ENCODE results near the gene NLRC5.

The NLRC5 gene, protein sequence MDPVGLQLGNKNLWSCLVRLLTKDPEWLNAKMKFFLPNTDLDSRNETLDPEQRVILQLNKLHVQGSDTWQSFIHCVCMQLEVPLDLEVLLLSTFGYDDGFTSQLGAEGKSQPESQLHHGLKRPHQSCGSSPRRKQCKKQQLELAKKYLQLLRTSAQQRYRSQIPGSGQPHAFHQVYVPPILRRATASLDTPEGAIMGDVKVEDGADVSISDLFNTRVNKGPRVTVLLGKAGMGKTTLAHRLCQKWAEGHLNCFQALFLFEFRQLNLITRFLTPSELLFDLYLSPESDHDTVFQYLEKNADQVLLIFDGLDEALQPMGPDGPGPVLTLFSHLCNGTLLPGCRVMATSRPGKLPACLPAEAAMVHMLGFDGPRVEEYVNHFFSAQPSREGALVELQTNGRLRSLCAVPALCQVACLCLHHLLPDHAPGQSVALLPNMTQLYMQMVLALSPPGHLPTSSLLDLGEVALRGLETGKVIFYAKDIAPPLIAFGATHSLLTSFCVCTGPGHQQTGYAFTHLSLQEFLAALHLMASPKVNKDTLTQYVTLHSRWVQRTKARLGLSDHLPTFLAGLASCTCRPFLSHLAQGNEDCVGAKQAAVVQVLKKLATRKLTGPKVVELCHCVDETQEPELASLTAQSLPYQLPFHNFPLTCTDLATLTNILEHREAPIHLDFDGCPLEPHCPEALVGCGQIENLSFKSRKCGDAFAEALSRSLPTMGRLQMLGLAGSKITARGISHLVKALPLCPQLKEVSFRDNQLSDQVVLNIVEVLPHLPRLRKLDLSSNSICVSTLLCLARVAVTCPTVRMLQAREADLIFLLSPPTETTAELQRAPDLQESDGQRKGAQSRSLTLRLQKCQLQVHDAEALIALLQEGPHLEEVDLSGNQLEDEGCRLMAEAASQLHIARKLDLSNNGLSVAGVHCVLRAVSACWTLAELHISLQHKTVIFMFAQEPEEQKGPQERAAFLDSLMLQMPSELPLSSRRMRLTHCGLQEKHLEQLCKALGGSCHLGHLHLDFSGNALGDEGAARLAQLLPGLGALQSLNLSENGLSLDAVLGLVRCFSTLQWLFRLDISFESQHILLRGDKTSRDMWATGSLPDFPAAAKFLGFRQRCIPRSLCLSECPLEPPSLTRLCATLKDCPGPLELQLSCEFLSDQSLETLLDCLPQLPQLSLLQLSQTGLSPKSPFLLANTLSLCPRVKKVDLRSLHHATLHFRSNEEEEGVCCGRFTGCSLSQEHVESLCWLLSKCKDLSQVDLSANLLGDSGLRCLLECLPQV (N-terminal part only)

DNA sequence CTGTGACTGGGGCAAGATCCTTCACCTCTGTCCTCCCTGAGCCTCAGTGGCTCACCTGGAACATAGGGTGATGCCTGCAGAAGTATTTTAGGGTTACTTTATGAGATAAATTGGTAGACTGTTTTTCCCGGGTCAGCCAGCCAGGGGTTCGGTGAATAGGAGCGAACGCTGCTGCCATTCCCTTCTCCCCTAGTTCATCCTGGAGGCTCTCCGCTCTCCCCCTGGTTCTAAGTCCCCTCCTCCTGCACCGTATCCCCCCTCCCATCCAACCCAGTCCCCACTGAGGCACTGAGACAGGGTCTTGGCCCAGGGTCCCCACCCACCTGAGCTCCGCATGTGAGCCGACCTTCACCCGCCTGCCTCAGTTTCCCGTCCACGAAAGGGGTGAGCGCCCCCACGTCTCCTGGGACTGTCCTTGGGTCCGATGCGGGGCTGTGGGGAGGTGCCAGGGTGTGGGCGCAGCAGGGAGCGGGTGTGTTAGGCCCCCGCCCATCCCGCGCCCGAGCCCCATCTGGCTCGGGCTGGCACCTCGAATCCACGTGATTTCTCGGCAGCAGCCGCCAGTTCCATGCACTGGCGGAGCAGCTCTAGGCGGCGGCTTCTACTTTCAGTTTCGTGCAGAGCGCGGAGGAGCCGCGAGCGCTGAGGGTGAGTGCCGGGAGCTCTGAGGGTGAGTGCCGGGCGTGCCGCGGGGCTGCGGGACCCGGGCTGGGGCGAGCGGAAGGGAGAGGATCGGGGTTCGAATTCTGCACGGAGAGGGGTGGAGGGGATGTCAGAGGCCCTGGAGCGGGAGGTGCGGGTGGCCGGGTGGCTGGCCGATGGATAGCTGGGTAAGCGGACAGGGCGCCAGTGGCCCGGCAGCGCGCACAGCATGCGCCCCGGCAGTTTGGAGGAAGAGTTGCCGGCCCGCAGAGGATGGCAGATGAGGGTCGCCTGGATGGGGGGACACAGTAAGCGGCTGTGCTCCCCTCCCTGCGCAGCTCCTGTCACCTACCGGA lies at the start of gene NLRC5:
TSS of gene NLRC5 (plus strand) at position 610 of the 998 bp plus-strand sequence. CDS start 31,156 bp downstream, outside the sequence.
- peak; percentile 29 to 55 for DNase-seq

DNA sequence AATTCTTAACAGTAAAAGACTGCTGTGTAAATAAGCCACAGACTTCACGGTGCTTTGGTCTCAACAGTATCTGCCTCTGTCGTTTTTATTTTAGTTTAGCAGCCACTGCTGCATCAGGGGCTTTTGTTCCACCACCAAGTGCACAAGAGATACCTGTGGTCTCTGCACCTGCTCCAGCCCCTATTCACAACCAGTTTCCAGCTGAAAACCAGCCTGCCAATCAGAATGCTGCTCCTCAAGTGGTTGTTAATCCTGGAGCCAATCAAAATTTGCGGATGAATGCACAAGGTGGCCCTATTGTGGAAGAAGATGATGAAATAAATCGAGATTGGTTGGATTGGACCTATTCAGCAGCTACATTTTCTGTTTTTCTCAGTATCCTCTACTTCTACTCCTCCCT lies 49.6 kb upstream of the NLRC5 start:
- no peak for DNase-seq

- DNase-seq, result no peak
Observed at GRCh38 chr16:56941092-56941491, 48.3 kb upstream of the NLRC5 start.

DNA sequence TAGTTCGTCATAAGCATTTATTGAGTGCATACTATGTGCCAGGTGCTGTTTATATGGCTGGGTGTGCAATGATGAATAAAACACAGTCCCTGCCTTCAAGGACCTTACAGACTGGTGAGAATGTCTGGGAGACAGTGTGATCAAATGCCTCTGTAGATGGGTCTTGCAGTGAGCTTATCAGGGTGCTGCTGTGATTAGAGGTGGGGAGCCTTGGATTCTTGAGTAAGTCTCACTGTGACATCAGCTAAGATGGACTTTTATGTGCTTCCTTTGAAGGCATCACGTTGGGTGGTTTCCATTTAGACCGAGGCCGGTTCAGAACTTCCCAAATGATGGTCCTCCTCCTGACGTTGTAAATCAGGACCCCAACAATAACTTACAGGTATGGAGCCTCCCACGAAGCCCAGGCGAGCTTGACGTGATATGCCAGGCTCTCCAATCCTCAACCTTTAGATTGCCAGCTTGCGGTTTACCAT lies 47.5 kb upstream of the NLRC5 start:
- DNase-seq, result no peak

GRCh38 chr16:56943761-56944375 lies 45.5 kb upstream of the NLRC5 start:
- DNase-seq, result no peak

- DNase-seq, result no peak
Observed at GRCh38 chr16:56944954-56945839, 44.2 kb upstream of the NLRC5 start.

DNA sequence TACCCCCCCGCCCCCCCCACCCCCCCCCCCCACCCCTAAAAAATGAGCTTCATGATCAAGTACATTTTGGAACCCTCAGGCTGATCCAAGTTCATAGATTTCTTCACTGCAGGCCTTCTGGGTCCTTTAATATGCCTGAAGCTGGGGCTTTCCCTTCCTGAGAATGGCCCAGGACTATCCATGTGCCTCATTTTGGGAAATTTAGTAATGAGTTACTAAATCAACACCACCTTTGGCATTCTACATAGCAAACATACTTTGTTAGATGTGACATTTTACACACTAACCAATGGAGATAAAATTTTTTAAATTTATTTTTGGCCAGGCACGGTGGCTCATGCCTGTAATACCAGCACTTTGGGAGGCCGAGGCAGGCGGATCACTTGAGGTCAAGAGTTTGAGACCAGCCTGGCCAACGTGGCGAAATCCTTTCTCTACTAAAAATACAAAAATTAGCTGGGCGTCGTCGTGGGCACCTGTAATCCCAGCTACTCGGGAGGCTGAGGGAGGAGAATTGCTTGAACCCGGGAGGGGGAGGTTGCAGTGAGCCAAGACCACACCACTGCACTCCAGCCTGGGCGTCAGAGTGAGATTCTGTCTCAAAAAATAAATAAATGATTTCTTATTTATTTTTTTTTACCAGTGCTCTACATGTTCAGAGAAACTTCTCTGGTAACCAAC lies 43.4 kb upstream of the NLRC5 start:
- no peak for DNase-seq

GRCh38 chr16:56946767-56947603 lies 42.4 kb upstream of the NLRC5 start:
- DNase-seq, result no peak

- DNase-seq, result no peak
Observed at GRCh38 chr16:56947604-56947995, 41.8 kb upstream of the NLRC5 start.

- DNase-seq, result no peak
Observed at GRCh38 chr16:56948234-56948633, 41.1 kb upstream of the NLRC5 start.

DNA sequence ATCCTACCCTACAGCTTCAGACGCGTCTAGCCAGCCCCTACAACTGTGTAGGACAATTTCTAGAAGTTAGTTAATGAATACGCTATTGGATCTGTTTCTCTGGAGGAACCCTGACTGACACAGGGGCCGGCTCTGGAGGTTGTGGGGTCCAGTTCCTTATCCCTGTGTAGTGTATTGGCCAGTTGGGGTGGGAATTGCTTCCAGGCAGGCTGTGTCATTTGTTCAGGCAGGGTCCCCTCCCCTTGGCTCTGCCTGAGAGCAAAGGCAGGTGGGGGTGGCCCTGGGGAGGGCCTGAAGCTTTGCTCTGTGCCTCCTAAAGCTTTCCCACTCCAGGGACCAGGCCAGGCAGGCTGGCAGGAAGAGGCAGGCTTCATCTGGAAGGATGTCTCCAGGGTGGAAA lies 39.3 kb upstream of the NLRC5 start:
- no peak for DNase-seq

DNA sequence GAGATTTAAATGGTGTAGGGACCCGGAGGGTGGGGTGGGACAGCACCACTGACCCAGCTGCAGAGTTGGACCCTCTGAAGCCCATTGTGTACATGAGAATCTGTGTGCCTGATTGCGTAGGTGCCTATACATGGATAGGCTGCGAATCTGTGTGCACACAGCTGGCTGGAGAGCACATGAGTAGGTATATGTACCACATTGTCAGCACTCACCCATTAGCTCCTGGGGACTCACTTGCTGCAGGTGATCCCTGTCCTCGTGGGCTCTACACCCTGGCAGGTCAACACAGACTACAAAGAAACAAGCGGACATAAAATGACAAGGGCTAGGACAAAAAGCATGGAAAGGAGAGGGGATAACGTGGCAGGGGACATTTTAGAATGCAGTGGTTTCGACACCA lies 38.9 kb upstream of the NLRC5 start:
- DNase-seq, result no peak

DNA sequence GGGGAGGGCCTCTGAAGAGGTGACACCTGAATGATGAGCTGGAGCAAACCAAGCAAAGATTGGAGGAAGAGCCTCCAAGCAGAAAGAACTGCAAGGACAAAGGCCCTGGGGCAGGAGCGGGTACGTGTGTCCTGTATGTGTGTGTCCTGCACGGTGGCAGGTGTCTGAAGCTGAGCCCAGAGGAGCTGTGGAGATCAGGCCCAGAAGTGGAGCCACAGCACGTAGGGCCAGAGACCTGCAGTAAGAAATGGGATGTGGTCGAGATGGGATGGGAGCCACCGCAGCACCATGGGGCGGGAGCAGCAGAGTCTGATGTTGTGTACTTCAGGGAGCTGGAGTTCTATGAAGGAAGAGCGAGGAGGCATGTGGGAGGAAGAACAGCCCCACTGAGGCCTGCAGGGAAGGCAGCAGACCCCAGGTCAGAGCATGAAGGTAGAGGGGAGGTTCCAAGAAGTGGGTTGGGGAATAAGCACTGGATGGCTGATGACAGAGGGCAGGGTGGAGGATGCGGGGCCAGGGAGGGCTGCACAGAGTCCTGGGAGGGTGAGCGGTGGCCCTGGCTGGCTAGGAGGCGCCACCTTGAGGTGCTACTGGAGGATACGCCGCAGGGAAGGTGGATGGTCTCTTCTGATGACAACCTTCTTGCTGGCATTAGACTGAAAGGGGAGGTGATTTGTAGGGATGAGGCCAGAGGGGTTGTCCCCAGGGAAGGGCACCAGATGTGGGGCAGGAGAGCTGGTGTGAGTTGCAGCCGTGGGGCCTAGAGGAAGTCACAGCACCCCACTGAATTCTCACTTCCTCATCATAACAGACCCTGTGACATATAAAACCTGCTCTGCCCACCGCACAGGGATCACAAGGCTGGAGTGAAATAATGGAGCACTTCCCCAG lies 38.2 kb upstream of the NLRC5 start:
- peak in 1 of 2 experiments; percentile 13 for DNase-seq

DNA sequence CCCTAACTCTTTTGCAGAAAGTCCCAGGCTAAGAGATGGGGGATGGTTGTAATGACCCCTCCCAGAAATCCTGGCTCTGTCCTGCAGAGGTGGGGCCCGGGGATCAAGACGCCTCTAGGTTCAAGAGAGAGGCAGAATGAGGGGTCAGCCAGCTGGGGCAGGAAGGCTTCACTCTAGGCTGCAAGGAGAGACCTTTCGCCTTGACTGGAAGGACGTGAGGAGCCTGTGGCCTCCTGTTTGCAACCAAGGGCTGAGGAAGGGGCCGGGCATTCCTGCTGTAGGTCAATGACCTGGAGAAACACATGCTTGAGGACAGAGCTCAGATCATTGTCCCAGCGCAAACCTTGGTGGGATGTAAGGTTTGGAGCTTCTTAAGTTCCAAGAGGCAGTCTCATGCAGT lies 36.4 kb upstream of the NLRC5 start:
- DNase-seq, result no peak

DNA sequence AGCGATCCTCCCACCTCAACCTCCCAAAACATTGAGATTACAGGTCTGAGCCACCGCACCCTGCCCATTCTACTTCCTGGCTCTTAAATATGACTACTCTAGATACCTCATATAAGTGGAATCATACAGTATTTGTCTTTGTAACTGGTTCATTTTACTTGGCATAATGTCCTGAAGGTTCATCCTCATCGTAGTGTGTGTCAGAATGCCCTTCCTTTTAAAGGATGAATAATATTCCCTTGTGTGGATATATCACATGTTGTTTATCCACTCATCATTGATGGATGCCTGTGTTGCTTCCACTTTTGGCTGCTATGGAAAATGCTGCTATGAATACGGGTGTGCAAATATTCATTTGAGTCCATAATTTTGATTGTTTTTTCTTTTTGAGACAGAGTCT lies 33.3 kb upstream of the NLRC5 start:
- no peak for DNase-seq

GRCh38 chr16:56956756-56957155 lies 32.6 kb upstream of the NLRC5 start:
- DNase-seq, result no peak

- DNase-seq, result no peak
Observed at GRCh38 chr16:56960681-56961281, 28.6 kb upstream of the NLRC5 start.
